Measurements from ENCODE around the gene SORCS2. TPM values are rescaled to one million over a fixed set of nuclear protein-coding genes. Genes with fewer than 3 reads are reported as not detected.

The SORCS2 gene
- total RNA-seq, 1 donor from 2014 or later: 3.0 TPM

DNA sequence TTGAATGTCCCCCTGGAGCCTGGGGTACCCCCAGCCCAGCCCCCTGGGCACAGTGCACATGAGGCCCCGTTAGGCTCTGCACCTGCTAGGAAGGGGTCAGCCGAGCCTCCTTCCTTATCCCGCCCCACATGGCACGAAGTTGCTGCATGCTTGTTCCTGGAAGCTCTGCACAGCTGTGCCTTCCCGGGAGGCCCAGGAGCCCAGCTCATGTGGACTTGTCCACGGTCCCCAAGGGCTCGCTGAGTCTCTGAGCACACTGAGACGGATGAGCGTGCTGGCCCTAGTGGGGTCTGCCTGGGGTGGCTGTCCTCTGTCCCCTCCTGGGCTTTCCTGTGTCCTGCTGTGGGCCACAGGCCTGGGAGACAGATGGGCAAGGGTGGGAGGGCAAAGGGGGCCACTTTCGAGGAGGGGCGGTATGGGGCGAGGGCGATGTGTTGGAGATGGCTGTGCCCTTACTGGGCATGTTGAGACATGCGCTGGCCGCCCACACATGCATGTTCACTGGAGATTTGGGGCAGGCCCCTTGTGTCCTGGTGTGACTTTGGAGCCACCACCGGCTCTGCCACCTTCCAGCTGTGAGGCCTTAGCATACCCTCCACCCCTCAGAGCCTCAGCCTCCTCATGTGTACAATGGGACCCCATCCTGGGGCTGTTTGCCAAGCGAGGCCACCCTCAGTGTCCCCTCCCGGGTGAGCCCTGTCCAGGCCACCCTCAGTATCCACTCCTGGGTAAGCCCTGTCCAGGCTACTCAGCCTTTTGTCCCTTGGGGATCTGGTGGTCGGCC lies 509.7 kb downstream of the SORCS2 start:
- no peaks in the 10 kb centered on the region for H3K9me3 Mint-ChIP-seq (ENCODE audit: unreplicated experiment)
- peaks cover 9% of the 10 kb centered on the region for H3K4me1 Mint-ChIP-seq (ENCODE audit: unreplicated experiment)
- no peaks in the 10 kb centered on the region for H3K36me3 Mint-ChIP-seq (ENCODE audit: unreplicated experiment)
- TF ChIP-seq, protein P1, sequence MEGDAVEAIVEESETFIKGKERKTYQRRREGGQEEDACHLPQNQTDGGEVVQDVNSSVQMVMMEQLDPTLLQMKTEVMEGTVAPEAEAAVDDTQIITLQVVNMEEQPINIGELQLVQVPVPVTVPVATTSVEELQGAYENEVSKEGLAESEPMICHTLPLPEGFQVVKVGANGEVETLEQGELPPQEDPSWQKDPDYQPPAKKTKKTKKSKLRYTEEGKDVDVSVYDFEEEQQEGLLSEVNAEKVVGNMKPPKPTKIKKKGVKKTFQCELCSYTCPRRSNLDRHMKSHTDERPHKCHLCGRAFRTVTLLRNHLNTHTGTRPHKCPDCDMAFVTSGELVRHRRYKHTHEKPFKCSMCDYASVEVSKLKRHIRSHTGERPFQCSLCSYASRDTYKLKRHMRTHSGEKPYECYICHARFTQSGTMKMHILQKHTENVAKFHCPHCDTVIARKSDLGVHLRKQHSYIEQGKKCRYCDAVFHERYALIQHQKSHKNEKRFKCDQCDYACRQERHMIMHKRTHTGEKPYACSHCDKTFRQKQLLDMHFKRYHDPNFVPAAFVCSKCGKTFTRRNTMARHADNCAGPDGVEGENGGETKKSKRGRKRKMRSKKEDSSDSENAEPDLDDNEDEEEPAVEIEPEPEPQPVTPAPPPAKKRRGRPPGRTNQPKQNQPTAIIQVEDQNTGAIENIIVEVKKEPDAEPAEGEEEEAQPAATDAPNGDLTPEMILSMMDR (IDR thresholded peaks at IDR 0.05): no peak
- H3K27me3 Mint-ChIP-seq (ENCODE audit: unreplicated experiment): peaks cover 17% of the 10 kb centered on the region
- DNase-seq (ENCODE audit: extremely low spot score, unreplicated experiment): no peak
- no peak overlapping the region for H3K27ac Mint-ChIP-seq (ENCODE audit: unreplicated experiment)
- H3K4me3 Mint-ChIP-seq (ENCODE audit: unreplicated experiment): no peak overlapping the region

DNA sequence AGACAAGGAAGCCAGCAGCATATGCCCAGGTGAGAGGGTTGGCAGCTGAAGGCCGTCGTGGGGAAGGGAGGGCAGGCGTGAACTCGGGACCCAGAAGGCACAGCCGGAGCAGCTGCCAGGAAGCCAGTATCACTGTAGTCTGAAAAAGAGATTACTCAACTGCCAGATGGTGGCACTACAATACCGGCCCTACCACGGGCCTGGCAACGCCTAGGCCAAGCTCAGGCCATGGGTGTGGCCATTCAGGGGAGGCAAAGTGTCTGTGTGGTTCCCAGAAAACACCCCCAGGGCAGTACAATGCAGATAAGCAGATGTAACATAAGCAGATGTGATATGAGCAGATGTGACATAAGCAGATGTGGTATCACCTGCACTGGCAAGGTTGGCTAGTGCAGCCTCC lies 511.4 kb downstream of the SORCS2 start:
- DNase-seq (ENCODE audit: extremely low spot score, unreplicated experiment): no peak
- TF ChIP-seq, protein P1 (IDR thresholded peaks at IDR 0.05): no peak
- Mint-ChIP-seq H3K27ac (ENCODE audit: unreplicated experiment) (no peak overlapping the region), H3K27me3 (ENCODE audit: unreplicated experiment) (peaks cover 16% of the 10 kb centered on the region), H3K4me3 (ENCODE audit: unreplicated experiment) (no peak overlapping the region), H3K36me3 (ENCODE audit: unreplicated experiment) (no peaks in the 10 kb centered on the region), H3K4me1 (ENCODE audit: unreplicated experiment) (peaks cover 6% of the 10 kb centered on the region), H3K9me3 (ENCODE audit: unreplicated experiment) (no peaks in the 10 kb centered on the region)

DNA sequence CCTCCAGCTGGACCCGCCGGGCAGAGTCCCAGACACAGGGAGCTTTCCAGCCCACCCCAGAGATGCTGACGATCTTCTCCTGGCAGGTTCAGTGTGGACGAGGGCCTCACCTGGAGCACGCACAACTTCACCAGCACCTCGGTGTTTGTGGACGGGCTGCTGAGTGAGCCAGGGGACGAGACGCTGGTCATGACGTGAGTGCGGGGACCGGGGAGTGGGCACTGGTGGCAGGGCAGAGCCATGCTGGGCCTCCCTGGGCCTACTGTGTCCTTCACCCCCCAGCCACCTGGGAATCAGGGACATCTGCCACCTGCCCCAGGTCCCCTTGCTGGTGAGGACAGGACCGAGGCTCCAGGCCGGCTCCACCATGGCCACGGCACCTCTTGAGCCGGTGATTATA lies 511.8 kb downstream of the SORCS2 start:
- peaks cover 16% of the 10 kb centered on the region for H3K27me3 Mint-ChIP-seq (ENCODE audit: unreplicated experiment)
- TF ChIP-seq, protein P1 (IDR thresholded peaks at IDR 0.05): no peak
- no peaks in the 10 kb centered on the region for H3K9me3 Mint-ChIP-seq (ENCODE audit: unreplicated experiment)
- H3K36me3 Mint-ChIP-seq (ENCODE audit: unreplicated experiment): no peaks in the 10 kb centered on the region
- H3K4me1 Mint-ChIP-seq (ENCODE audit: unreplicated experiment): peaks cover 4% of the 10 kb centered on the region
- no peak for DNase-seq (ENCODE audit: extremely low spot score, unreplicated experiment)
- no peak overlapping the region for H3K4me3 Mint-ChIP-seq (ENCODE audit: unreplicated experiment)
- no peak overlapping the region for H3K27ac Mint-ChIP-seq (ENCODE audit: unreplicated experiment)

DNA sequence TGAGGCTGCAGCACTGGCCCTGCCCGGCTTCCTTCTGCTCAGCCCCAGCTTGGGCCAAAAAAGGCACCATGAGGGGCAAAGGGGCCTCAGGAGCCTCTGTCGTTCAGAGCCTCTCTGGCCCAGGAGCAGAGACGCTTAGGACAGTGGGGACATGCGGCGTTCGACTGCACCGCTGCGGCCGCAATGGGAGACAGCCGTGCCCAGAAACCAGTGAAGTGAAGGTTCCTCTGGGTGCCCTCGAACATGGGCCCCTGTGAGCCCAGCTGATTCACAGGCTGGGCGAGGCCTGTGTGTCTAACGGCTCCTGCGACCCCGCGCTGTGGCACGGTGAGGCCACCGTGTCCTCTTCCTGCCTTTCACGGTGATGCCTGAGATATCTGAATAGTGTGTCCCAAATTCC lies 512.3 kb downstream of the SORCS2 start:
- TF ChIP-seq, protein P1 (IDR thresholded peaks at IDR 0.05): no peak
- H3K27ac Mint-ChIP-seq (ENCODE audit: unreplicated experiment): no peak overlapping the region
- peaks cover 18% of the 10 kb centered on the region for H3K27me3 Mint-ChIP-seq (ENCODE audit: unreplicated experiment)
- H3K9me3 Mint-ChIP-seq (ENCODE audit: unreplicated experiment): no peaks in the 10 kb centered on the region
- DNase-seq (ENCODE audit: extremely low spot score, unreplicated experiment): no peak
- no peak overlapping the region for H3K4me3 Mint-ChIP-seq (ENCODE audit: unreplicated experiment)
- H3K4me1 Mint-ChIP-seq (ENCODE audit: unreplicated experiment): peaks cover 3% of the 10 kb centered on the region
- no peaks in the 10 kb centered on the region for H3K36me3 Mint-ChIP-seq (ENCODE audit: unreplicated experiment)

DNA sequence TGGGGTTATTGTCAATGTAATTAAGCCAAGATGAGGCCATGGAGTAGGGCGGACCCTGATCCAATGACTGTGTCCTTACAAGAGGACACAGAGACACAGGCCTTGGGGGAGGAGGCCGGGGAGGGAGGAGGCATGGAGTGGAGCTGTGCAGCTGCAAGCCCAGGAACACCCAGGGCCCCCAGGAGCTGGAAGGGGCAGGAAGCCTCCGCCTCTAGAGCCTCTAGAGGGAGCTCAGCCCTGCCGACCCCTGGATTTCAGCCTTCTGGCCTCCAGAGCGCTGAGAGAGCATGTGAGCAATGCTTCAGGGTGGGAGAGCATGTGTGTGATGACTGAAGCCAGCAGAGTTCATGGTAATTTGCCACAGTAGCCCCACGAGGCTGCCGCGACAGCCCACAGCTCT lies 512.7 kb downstream of the SORCS2 start:
- H3K4me3 Mint-ChIP-seq (ENCODE audit: unreplicated experiment): no peak overlapping the region
- H3K36me3 Mint-ChIP-seq (ENCODE audit: unreplicated experiment): no peaks in the 10 kb centered on the region
- no peak for DNase-seq (ENCODE audit: extremely low spot score, unreplicated experiment)

More for the DNA sequence above, 512.7 kb downstream of the SORCS2 start:
- TF ChIP-seq, protein P1 (IDR thresholded peaks at IDR 0.05): no peak
- H3K9me3 Mint-ChIP-seq (ENCODE audit: unreplicated experiment): no peaks in the 10 kb centered on the region
- H3K4me1 Mint-ChIP-seq (ENCODE audit: unreplicated experiment): peaks cover 1% of the 10 kb centered on the region
- peaks cover 15% of the 10 kb centered on the region for H3K27me3 Mint-ChIP-seq (ENCODE audit: unreplicated experiment)
- no peak overlapping the region for H3K27ac Mint-ChIP-seq (ENCODE audit: unreplicated experiment)
